ENCODE measurements around the gene SETD1B. TPM values are rescaled to one million over a fixed set of nuclear protein-coding genes. Genes with fewer than 3 reads are reported as not detected.
"Not testable (repeated sequence)": the region's sequence is repeated elsewhere in the genome, so short reads cannot be mapped to it uniquely, and the experiment has no call there.

The SETD1B gene
- total RNA-seq, 4 donors from 2014 or later, result 3.7 to 10.4 (median 6.6) TPM

DNA sequence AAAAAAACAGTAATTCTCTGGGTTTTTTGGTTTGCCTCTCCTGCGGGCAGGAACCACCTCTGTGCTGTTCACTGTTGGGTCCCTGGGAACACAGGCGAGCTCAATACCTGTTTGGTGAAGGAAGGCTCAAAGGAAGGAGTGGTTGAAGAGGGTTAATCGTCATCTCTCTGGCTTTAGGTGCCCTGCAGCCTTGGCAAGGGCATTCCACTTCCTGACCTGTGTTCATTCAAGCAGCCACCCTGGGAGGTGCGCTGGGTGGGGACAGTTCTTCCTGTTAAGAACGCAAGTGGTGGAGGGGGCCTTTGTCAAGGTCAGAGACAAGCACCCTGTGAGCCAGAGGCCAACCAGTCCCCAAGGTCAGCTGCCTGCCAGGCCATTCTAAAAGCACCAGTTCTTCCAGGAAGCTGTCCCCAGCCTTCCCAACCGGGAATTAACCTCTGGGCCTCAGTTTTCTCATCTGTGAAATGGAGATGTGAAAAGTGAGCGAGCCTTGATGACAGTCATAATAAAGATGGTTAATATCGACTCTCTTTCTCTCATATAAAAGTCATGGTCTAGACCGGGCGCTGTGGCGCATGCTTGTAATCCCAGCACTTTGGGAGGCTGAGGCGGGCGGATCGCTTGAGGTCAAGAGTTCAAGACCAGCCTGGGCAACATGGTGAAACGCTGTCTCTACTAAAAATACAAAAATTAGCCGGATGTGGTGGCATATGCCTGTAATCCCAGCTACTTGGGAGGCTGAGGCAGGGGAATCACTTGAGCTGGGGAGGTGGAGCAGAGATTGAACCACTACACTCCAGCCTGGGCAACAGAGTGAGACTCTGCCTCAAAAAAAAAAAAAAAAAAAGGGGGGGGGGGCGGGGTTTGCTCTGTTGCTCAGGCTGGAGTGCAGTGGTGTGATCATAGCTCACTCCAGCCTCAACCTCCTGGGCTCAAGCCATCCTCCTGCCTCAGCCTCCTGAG is 16.5 kb upstream of the SETD1B start:
- DNase-seq (ENCODE audit: low spot score), result no peak
- TF ChIP-seq, protein P1, sequence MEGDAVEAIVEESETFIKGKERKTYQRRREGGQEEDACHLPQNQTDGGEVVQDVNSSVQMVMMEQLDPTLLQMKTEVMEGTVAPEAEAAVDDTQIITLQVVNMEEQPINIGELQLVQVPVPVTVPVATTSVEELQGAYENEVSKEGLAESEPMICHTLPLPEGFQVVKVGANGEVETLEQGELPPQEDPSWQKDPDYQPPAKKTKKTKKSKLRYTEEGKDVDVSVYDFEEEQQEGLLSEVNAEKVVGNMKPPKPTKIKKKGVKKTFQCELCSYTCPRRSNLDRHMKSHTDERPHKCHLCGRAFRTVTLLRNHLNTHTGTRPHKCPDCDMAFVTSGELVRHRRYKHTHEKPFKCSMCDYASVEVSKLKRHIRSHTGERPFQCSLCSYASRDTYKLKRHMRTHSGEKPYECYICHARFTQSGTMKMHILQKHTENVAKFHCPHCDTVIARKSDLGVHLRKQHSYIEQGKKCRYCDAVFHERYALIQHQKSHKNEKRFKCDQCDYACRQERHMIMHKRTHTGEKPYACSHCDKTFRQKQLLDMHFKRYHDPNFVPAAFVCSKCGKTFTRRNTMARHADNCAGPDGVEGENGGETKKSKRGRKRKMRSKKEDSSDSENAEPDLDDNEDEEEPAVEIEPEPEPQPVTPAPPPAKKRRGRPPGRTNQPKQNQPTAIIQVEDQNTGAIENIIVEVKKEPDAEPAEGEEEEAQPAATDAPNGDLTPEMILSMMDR (IDR thresholded peaks at IDR 0.05), result no peak
- ATAC-seq (ENCODE audit: low FRiP score), result no peak

DNA sequence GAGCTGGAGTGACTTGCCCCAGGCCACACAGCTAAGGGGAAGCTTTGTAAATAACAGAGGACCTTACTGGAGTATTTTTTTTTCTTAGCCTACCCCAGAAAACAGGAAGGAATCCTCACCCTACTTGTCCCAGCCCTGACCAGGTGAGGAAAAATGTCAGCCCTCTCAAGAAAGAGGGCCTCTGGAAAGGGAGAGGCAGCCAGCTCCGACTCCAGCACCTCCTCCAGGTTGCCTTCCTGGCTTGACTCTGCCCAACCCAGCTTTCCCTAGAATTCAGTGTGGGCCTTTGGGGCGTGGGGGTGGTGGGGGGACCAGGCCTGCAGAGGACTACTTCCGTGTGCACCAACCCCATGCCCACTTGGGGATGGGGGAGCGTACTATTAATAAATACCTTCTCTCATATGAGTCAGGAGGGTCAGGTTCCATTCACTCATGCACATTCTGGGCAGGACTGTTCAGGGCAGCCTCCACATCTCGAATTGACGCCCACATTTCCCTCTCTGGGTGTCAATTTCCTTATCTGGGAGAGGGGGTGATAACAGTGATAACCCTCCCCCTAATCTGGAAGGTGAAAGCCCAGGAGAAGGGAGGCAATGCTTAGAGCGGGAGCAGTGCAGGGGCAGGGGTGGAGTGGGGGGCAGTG is 15.5 kb upstream of the SETD1B start:
- TF ChIP-seq, protein P1 (IDR thresholded peaks at IDR 0.05), result no peak
- ATAC-seq (ENCODE audit: low FRiP score), result no peak
- no peak for DNase-seq (ENCODE audit: low spot score)

DNA sequence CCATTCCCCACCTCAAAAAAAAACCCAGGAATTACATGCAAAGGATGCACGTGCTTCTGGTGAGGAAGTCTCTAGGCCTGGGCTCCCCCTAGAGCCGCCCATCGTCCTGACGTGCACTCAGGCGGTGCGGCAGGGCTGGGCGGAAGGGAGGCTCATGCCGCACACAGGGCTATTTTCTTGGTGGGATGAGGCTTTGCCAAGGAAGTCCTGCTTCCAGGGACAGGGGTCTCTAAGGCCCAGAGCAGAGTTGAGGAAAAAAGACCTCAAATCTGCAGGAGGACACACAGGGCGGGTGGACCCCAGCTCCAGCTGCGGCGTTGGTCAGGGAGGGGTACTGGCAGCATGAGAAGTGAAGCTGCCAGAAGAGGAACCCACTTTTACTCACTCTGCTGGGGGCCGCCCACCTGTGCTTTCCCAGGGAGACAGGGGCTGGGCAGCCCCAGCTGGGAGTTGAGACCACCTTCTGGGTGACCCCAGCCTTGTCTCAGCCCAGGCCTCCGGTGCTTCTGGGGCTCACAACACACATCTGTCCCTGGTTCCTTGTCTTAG is 14.5 kb upstream of the SETD1B start:
- TF ChIP-seq, protein P1 (IDR thresholded peaks at IDR 0.05), result no peak
- ATAC-seq (ENCODE audit: low FRiP score) (no peak), DNase-seq (ENCODE audit: low spot score) (no peak)

DNA sequence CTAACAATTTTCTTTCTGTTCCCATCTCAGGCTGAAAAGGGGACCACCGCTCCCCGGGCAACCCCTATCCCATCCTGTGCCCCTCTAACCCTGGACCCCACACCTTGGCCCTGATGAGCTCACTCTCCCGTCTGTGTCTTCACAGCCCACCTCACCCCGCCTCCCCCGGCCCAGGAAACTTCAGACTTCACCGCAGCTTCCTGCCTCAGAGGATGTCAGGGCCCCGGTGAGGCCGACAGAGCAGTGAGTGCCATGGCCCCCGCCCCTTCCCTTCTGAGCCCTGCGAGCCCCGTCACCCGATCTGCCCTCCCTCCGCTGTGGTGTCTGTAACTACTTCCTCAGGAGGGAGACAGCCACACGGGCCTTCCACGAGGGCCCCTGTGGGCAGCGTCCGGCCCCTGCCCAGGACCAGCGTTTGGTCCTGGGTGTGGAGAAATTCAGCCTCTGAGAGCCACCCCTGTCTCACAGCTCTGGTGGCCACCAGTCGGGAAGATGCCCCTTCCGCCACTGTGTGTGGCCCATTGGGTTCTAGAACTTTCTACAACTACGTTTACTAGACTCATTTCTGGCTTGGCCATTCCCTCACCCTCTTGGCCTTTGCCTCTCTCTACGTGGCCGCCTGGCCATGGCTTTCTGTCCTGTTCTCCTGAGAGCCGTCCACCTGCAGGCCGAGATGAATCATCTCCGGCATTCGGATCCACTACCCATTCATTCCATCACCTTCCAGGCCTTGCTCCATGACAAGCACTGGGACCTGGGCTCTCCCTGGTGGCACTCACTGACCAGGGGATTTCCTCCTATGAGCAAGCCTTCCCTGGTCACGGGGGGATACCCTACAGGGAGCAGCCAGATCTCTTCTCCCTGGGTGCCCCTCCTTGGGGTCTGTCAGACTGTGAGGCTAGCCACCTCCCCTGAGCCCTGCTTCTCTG is 13.7 kb upstream of the SETD1B start:
- DNase-seq (ENCODE audit: low spot score) (no peak), ATAC-seq (ENCODE audit: low FRiP score) (no peak)
- TF ChIP-seq, protein P1 (IDR thresholded peaks at IDR 0.05), result no peak

DNA sequence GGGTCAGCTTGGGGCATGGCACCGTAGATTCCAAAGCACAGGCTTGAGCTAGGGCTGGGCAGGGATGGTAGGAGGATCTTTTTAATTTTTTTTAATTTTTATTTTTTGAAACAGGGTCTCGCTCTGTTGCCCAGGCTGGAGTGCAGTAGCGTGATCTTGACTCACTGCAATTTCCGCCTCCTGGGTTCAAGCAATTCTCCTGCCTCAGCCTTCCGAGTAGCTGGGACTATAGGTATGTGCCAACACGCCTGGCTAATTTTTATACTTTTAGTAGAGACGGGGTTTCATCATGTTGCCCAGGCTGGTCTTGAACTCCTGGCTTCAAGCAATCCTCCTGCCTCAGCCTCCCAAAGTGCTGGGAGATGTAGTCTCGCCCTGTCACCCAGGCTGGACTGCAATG is 13.0 kb upstream of the SETD1B start:
- ATAC-seq (ENCODE audit: low FRiP score); DNase-seq (ENCODE audit: low spot score): not testable (repeated sequence)

DNA sequence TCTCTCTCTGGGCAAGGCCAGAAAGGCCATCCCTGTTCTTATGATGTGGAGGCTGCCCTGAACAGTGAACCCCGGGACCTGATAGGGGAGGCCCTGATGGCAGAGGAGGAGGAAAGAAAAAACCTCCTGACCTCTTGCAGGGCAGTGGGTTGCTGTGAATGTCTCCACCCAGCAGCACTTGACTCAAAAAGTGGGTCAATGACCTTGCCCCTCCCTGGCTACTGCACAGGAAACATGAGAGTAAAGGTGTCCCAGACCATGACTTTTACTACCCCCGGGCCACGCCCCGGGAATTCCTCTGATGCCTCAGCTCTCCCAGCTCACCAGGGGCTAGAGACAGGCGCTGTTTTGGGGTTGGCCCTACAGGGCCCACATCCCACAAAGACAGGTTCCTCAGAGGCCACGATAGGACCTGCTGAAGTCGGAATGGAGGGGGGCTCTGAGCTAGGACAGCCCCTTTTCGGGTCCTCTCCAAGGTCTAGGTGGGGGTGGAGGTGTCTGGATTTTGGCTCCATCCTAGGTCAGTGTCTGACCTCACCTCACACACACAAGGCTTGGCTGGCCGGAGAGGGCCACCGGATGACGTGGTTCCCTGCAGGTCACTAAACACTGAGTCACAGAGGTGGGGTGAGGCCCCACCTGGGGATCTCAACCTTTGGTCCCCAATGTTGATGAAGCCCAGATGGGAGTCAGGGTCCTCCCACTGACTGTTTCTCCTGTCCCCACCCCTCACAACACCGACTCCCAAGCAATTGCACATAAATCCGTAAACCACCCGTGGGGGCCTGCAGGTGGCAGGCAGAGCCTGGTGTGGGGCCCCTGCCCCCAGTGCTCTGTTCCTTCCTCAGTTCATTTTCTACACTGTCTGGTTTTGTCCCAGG is 11.9 kb upstream of the SETD1B start:
- no peak for DNase-seq (ENCODE audit: low spot score)
- TF ChIP-seq, protein P1 (IDR thresholded peaks at IDR 0.05), result no peak
- no peak for ATAC-seq (ENCODE audit: low FRiP score)
